CD4-positive, alpha-beta T cell (primary cell): ENCODE results near the gene DCK. TPM values are rescaled to one million over a fixed set of nuclear protein-coding genes. Genes with fewer than 3 reads are reported as not detected.
"Not testable (repeated sequence)": the region's sequence is repeated elsewhere in the genome, so short reads cannot be mapped to it uniquely, and the experiment has no call there.

ENCODE experiments used
- ATAC-seq: fragments of 200-7000 bp; cut with Tn5 transposase; one replicate; pipeline ENCODE4 v1.10.0; 2022; ENCODE audit warnings: mild to moderate bottlenecking; ENCODE audit not compliant: poor library complexity
- CTCF ChIA-PET: fragments of 350-600 bp; sonication (Branson Sonifier 250); formaldehyde crosslinking; loops from one replicate; lab custom pipeline; 2021; ENCODE audit warnings: antibody characterized with exemption, inconsistent platforms; lab: Charles Lee
- POLR2A ChIA-PET: fragments of 350-600 bp; sonication (Branson Sonifier 250); formaldehyde crosslinking; loops from one replicate; lab custom pipeline; 2021; ENCODE audit warnings: antibody characterized with exemption, inconsistent platforms; lab: Charles Lee
- DNase-seq, 14 experiments: peaks; one replicate each; pipeline ENCODE4 v3.0.0-alpha.2; 2013 to 2020; ENCODE audit warnings: mixed read lengths in 2 of 14
- H3K27ac ChIP-seq, 2 donors: one replicate each; pipeline versions ENCODE4 v1.5.1 to v1.7.0; 2013; ENCODE audit warnings: low read length in 2 of 2, low read depth in 1 of 2, mild to moderate bottlenecking in 1 of 2
- H3K27me3 ChIP-seq, 2 experiments: 1 replicate in 1 of 2; 2 replicates in 1 of 2; pipeline versions ENCODE4 v1.6.1 to v1.7.0; 2013; ENCODE audit warnings: low read length in 2 of 2, control low read depth in 1 of 2, mild to moderate bottlenecking in 1 of 2, moderate library complexity in 1 of 2; ENCODE audit not compliant: insufficient read depth in 2 of 2, control insufficient read depth in 1 of 2
- H3K36me3 ChIP-seq: one replicate; pipeline ENCODE4 v1.6.1; 2013; ENCODE audit warnings: low read length, control low read depth; ENCODE audit not compliant: insufficient read depth
- H3K4me1 ChIP-seq: one replicate; pipeline ENCODE4 v1.6.1; 2013; ENCODE audit warnings: low read length, control low read depth; ENCODE audit not compliant: insufficient read depth
- H3K4me3 ChIP-seq: one replicate; pipeline ENCODE4 v1.5.1; 2013; ENCODE audit warnings: mild to moderate bottlenecking, low read length, moderate library complexity
- H3K9me3 ChIP-seq, 2 experiments: 1 replicate in 1 of 2; 2 replicates in 1 of 2; pipeline versions ENCODE4 v1.6.1 to v1.7.0; 2013; ENCODE audit warnings: low read length in 2 of 2, mild to moderate bottlenecking in 2 of 2, control low read depth in 1 of 2, moderate library complexity in 1 of 2; ENCODE audit not compliant: control insufficient read depth in 1 of 2, insufficient read depth in 1 of 2
- H3K27ac Mint-ChIP-seq: one replicate; pipeline ENCODE4 v1.8.0; 2020; ENCODE audit warnings: mixed read lengths
- H3K27me3 Mint-ChIP-seq: one replicate; pipeline ENCODE4 v1.8.0; 2021; ENCODE audit warnings: mixed read lengths
- H3K36me3 Mint-ChIP-seq: one replicate; pipeline ENCODE4 v1.8.0; 2021; ENCODE audit warnings: low read depth, mixed read lengths
- H3K4me1 Mint-ChIP-seq: one replicate; pipeline ENCODE4 v1.8.0; 2021; ENCODE audit warnings: low read depth, mixed read lengths
- H3K4me3 Mint-ChIP-seq: one replicate; pipeline ENCODE4 v1.8.0; 2020; ENCODE audit warnings: mild to moderate bottlenecking, mixed read lengths
- H3K9me3 Mint-ChIP-seq: one replicate; pipeline ENCODE4 v1.8.0; 2020; ENCODE audit warnings: mixed read lengths
- intact Hi-C, 2 experiments: fragments of 100-400 bp; cut with DNase I in 1 of 2; cut with micrococcal nuclease in 1 of 2; formaldehyde crosslinking; loops; one replicate each; pipeline versions ENCODE4 v1.15.1 to v1.9.0; 2023 to 2025; cut with DNase I, micrococcal nuclease
- total RNA-seq, 174 experiments: library from RNA in 2 of 174; stranded (reverse) in 2 of 174; gene quantifications; one replicate each; pipeline ENCODE4 v1.2.3 and lab custom pipeline; 2021 to 2026
- TF ChIP-seq, protein P1 (sequence below): fragments of 200-600 bp; IDR thresholded peaks from one replicate; pipeline ENCODE4 v1.8.0; 2022; ENCODE audit warnings: antibody characterized with exemption, mild to moderate bottlenecking

Gene DCK
- total RNA-seq, 2 experiments from 2014 or later = 12.8 to 13.9 TPM

DNA sequence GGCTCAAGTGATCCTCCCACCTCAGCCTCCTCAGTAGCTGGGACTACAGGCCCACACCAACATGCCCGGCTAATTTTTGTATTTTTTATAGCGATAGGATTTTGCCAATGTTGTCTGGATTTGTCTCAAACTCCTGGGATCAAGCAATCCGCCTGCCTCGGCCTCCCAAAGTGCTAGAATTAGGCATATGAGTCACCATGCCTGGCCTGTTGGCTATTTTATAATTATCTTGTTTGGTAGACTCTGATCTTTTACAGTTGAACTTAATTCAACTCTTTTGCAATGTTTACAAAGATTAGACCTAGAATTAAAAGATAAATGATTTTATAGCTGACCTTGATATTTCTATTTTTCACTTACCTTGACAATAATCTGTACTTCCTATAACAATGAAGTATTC is 18.0 kb downstream of the DCK start:
- CTCF ChIA-PET = interaction anchor here (1.4 kb wide), 1 partner anchor 13 kb away, joined by 5 read pairs; no protein-coding TSS in a partner anchor
- peaks cover 2% of the 10 kb centered on the region for H3K4me1 ChIP-seq
- no peak for ATAC-seq
- POLR2A ChIA-PET = no interaction called here
- H3K9me3 Mint-ChIP-seq = no peaks in the 10 kb centered on the region
- TF ChIP-seq, protein P1, sequence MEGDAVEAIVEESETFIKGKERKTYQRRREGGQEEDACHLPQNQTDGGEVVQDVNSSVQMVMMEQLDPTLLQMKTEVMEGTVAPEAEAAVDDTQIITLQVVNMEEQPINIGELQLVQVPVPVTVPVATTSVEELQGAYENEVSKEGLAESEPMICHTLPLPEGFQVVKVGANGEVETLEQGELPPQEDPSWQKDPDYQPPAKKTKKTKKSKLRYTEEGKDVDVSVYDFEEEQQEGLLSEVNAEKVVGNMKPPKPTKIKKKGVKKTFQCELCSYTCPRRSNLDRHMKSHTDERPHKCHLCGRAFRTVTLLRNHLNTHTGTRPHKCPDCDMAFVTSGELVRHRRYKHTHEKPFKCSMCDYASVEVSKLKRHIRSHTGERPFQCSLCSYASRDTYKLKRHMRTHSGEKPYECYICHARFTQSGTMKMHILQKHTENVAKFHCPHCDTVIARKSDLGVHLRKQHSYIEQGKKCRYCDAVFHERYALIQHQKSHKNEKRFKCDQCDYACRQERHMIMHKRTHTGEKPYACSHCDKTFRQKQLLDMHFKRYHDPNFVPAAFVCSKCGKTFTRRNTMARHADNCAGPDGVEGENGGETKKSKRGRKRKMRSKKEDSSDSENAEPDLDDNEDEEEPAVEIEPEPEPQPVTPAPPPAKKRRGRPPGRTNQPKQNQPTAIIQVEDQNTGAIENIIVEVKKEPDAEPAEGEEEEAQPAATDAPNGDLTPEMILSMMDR = no peak
- H3K27me3 Mint-ChIP-seq = no peaks in the 10 kb centered on the region
- no peak overlapping the region for H3K27ac Mint-ChIP-seq
- H3K36me3 ChIP-seq = peaks cover 10% of the 10 kb centered on the region
- DNase-seq = no peak
- no peak overlapping the region for H3K27ac ChIP-seq
- H3K9me3 ChIP-seq = no peaks in the 10 kb centered on the region
- H3K27me3 ChIP-seq = no peaks in the 10 kb centered on the region
- peaks cover 53% of the 10 kb centered on the region for H3K36me3 Mint-ChIP-seq
- H3K4me3 Mint-ChIP-seq = no peak overlapping the region
- intact Hi-C loops = loop anchor here in 1 of 2 experiments (2.0 kb wide), 1 partner anchor 27 kb away; no protein-coding TSS in a partner anchor
- H3K4me3 ChIP-seq = no peak overlapping the region
- H3K4me1 Mint-ChIP-seq = peaks cover 36% of the 10 kb centered on the region

DNA sequence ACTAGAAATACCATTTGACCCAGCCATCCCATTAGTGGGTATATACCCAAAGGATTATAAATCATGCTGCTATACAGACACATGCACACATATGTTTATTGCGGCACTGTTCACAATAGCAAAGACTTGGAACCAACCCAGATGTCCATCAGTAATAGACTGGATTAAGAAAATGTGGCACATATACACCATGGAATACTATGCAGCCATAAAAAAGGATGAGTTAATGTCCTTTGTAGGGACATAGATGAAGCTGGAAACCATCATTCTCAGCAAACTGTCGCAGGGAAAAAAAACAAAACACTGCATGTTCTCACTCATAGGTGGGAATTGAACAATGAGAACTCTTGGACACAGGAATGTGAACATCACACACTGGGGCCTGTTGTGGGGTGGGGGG is 23.9 kb downstream of the DCK start:
- H3K4me1 ChIP-seq, H3K27me3 ChIP-seq, H3K27me3 Mint-ChIP-seq, intact Hi-C loops, H3K27ac ChIP-seq, CTCF ChIA-PET, H3K36me3 ChIP-seq, H3K4me3 Mint-ChIP-seq, H3K4me3 ChIP-seq, ATAC-seq, DNase-seq, H3K9me3 Mint-ChIP-seq, H3K9me3 ChIP-seq: not testable (repeated sequence)
- POLR2A ChIA-PET = interaction anchor here (0.6 kb wide), 1 partner anchor 281 kb away, joined by 3 read pairs; no protein-coding TSS in a partner anchor
- Mint-ChIP-seq H3K4me1 (peaks cover 12% of the 10 kb centered on the region), H3K27ac (peak overlapping the region; percentile 12), H3K36me3 (peaks cover 50% of the 10 kb centered on the region)

DNA sequence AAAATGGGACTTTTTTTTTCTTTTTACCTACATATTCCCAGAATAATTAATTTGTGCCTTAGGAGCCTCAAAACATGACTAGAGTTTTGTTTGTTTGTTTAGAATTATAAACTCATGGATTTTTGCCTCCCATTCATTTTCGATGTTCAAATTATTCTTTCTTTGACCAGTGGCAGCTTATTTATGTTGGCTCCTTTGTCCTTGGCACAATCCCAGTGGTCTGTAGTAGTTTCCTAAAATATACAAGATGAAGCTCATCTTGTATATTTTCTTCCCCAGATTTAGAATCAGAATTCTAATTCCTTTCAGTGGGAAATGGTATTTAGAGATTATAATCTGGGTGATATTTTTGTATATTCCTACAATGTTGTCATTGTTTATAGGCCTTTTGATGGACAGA is 27.2 kb downstream of the DCK start:
- H3K4me1 ChIP-seq = no peaks in the 10 kb centered on the region
- ATAC-seq (no peak), DNase-seq (no peak)
- no peak overlapping the region for H3K4me3 Mint-ChIP-seq
- no peaks in the 10 kb centered on the region for H3K9me3 Mint-ChIP-seq
- H3K36me3 ChIP-seq = peaks cover 24% of the 10 kb centered on the region
- peaks cover 51% of the 10 kb centered on the region for H3K36me3 Mint-ChIP-seq
- no peaks in the 10 kb centered on the region for H3K27me3 ChIP-seq
- H3K27ac ChIP-seq = no peak overlapping the region
- no peaks in the 10 kb centered on the region for H3K27me3 Mint-ChIP-seq
- POLR2A ChIA-PET = no interaction called here
- H3K4me1 Mint-ChIP-seq = peaks cover 12% of the 10 kb centered on the region
- peak overlapping the region; percentile 49 for H3K27ac Mint-ChIP-seq
- no peaks in the 10 kb centered on the region for H3K9me3 ChIP-seq
- H3K4me3 ChIP-seq = no peak overlapping the region
- intact Hi-C loops = no loop called here
- TF ChIP-seq, protein P1 = no peak
- CTCF ChIA-PET = interaction anchor here (0.7 kb wide), 1 partner anchor 34 kb away, joined by 3 read pairs; no protein-coding TSS in a partner anchor

DNA sequence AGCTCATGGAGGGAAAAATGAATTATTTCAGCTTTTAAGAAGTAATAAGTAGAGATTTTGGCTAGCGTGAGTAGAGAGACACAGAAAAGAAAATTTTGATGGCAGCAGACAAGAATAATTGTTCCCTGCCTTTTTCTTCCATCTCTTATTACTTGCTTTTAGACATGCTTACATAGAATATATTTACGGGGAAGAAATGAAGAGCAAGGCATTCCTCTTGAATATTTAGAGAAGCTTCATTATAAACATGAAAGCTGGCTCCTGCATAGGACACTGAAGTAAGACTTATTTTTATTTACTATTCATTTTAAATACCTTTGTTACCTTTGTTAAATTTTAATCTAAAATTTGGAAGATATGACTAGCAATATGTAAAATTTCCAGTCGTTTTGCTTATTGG is 32.2 kb downstream of the DCK start:
- peaks cover 80% of the 10 kb centered on the region for H3K36me3 Mint-ChIP-seq
- intact Hi-C loops = no loop called here

More for the DNA sequence above, 32.2 kb downstream of the DCK start:
- no peaks in the 10 kb centered on the region for H3K4me1 ChIP-seq
- H3K4me3 ChIP-seq = no peak overlapping the region
- no peak overlapping the region for H3K4me3 Mint-ChIP-seq
- DNase-seq = no peak
- ChIA-PET CTCF (interaction anchor here (1.0 to 1.3 kb wide), 3 partner anchors 15 to 38 kb away, joined by 3 to 5 read pairs (median 4); no protein-coding TSS in a partner anchor), POLR2A (interaction anchor here (0.9 kb wide), 1 partner anchor 320 kb away, joined by 4 read pairs; no protein-coding TSS in a partner anchor)
- TF ChIP-seq, protein P1 = no peak
- peaks cover 7% of the 10 kb centered on the region for H3K4me1 Mint-ChIP-seq
- H3K27me3 ChIP-seq = no peaks in the 10 kb centered on the region
- H3K27me3 Mint-ChIP-seq = no peaks in the 10 kb centered on the region
- peaks cover 66% of the 10 kb centered on the region for H3K36me3 ChIP-seq
- no peak overlapping the region for H3K27ac ChIP-seq
- peak overlapping the region; percentile 46 for H3K27ac Mint-ChIP-seq
- no peaks in the 10 kb centered on the region for H3K9me3 ChIP-seq
- no peaks in the 10 kb centered on the region for H3K9me3 Mint-ChIP-seq
- ATAC-seq = no peak
